ENCODE data around the gene POMT2. TPM values are rescaled to one million over a fixed set of nuclear protein-coding genes. Genes with fewer than 3 reads are reported as not detected.

The POMT2 gene
- total RNA-seq, 1 experiment from 2014 or later = 30.4 TPM

GRCh38 chr14:77275601-77276017, 45.1 kb downstream of the POMT2 start:
- H3K4me3 ChIP-seq (ENCODE audit: low read depth, low read length) = no peak overlapping the region
- H3K27me3 ChIP-seq (replicated peaks; ENCODE audit: control insufficient read depth, insufficient read depth, low read length) = no peaks in the 10 kb centered on the region
- BruUV-seq (replicated peaks) = no TSS peak
- ChIA-PET CTCF (no interaction called here), POLR2A (no interaction called here)
- H3K4me3 Mint-ChIP-seq (ENCODE audit: unreplicated experiment) = no peak overlapping the region
- no peaks in the 10 kb centered on the region for H3K4me1 ChIP-seq
- no peak overlapping the region for H3K27ac Mint-ChIP-seq (ENCODE audit: unreplicated experiment)
- no peaks in the 10 kb centered on the region for H3K4me1 Mint-ChIP-seq (ENCODE audit: low read depth, unreplicated experiment)
- no peaks in the 10 kb centered on the region for H3K9me3 Mint-ChIP-seq (ENCODE audit: unreplicated experiment)
- no peak for DNase-seq
- intact Hi-C loops (cut with micrococcal nuclease; ENCODE audit: unreplicated experiment) = no loop called here
- no peaks in the 10 kb centered on the region for H3K9me3 ChIP-seq
- no peaks in the 10 kb centered on the region for H3K36me3 ChIP-seq (ENCODE audit: control insufficient read depth, insufficient read depth, low read length)
- H3K36me3 Mint-ChIP-seq (ENCODE audit: insufficient read depth, unreplicated experiment) = no peaks in the 10 kb centered on the region
- TF ChIP-seq CTCF (IDR thresholded peaks at IDR 0.05; ENCODE audit: insufficient read depth in 1 of 2, low read depth in 1 of 2, low read length in 1 of 2, severe bottlenecking in 1 of 2, unreplicated experiment in 1 of 2) = no peak
- H3K27me3 Mint-ChIP-seq (ENCODE audit: insufficient read depth, unreplicated experiment) = no peaks in the 10 kb centered on the region

DNA sequence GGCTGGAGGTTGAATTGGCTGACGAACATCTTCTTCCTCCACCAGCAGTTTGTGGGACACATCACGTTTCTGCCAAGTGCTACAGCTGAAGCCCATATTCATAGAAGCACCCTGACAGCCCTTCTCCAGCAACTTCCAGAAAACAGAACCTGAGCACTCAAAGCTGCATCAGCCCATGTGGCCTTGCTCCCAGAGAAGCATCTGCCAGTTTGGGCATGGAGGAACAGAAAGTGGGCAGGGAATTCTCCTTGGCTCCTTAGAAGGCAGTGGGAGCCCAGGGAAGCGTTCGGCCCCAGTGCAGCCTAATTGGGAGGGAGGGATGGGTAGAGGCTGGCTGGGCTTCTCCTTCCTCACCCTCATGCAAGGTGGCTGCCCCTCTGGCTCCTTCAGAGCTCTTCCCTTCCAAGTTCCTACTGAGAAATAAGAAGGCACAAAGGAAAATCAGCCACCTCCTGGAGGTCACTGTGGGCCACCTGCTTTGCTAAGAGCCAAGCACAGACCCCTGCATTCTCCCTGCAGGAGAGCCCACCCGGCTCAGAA, 45.6 kb downstream of the POMT2 start:
- Histone ChIP-seq H3K4me1 (no peaks in the 10 kb centered on the region), H3K36me3 (ENCODE audit: control insufficient read depth, insufficient read depth, low read length) (no peaks in the 10 kb centered on the region), H3K27me3 (replicated peaks; ENCODE audit: control insufficient read depth, insufficient read depth, low read length) (no peaks in the 10 kb centered on the region), H3K4me3 (ENCODE audit: low read depth, low read length) (no peak overlapping the region), H3K9me3 (no peaks in the 10 kb centered on the region)
- BruUV-seq (replicated peaks) = no TSS peak
- Mint-ChIP-seq H3K9me3 (ENCODE audit: unreplicated experiment) (no peaks in the 10 kb centered on the region), H3K4me1 (ENCODE audit: low read depth, unreplicated experiment) (no peaks in the 10 kb centered on the region), H3K27ac (ENCODE audit: unreplicated experiment) (no peak overlapping the region), H3K36me3 (ENCODE audit: insufficient read depth, unreplicated experiment) (no peaks in the 10 kb centered on the region), H3K4me3 (ENCODE audit: unreplicated experiment) (no peak overlapping the region), H3K27me3 (ENCODE audit: insufficient read depth, unreplicated experiment) (no peaks in the 10 kb centered on the region)
- TF ChIP-seq CTCF (IDR thresholded peaks at IDR 0.05; ENCODE audit: insufficient read depth in 1 of 2, low read depth in 1 of 2, low read length in 1 of 2, severe bottlenecking in 1 of 2, unreplicated experiment in 1 of 2) = no peak
- intact Hi-C loops (cut with micrococcal nuclease; ENCODE audit: unreplicated experiment) = no loop called here
- ChIA-PET CTCF (no interaction called here), POLR2A (interaction anchor here (0.6 kb wide), 1 partner anchor 266 kb away, joined by 3 read pairs; no protein-coding TSS in a partner anchor)
- no peak for DNase-seq

DNA sequence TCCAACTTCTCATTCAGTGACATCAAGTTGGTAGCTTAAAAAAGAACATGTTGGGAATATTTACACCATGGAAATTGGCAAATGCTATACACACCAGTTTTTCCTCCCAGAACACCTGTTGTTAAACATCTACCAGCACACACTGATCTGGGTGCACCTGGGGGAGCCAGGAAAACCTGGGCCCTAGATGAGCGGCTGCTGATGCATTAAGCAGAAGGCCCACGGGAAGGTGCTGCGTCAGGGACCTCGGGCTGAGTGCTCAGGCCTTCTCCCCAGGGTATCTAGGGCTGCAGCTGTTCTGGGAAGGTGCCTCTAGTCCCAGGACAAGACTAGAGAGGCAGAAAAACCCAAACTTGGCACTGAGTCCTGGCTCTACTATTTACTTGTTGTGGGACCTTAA, 46.9 kb downstream of the POMT2 start:
- BruUV-seq (replicated peaks) = no TSS peak
- Histone ChIP-seq H3K27me3 (replicated peaks; ENCODE audit: control insufficient read depth, insufficient read depth, low read length) (no peaks in the 10 kb centered on the region), H3K4me1 (no peaks in the 10 kb centered on the region), H3K9me3 (no peaks in the 10 kb centered on the region), H3K4me3 (ENCODE audit: low read depth, low read length) (no peak overlapping the region), H3K36me3 (ENCODE audit: control insufficient read depth, insufficient read depth, low read length) (no peaks in the 10 kb centered on the region)
- Mint-ChIP-seq H3K4me3 (ENCODE audit: unreplicated experiment) (no peak overlapping the region), H3K36me3 (ENCODE audit: insufficient read depth, unreplicated experiment) (no peaks in the 10 kb centered on the region), H3K9me3 (ENCODE audit: unreplicated experiment) (no peaks in the 10 kb centered on the region), H3K27ac (ENCODE audit: unreplicated experiment) (no peak overlapping the region), H3K27me3 (ENCODE audit: insufficient read depth, unreplicated experiment) (no peaks in the 10 kb centered on the region), H3K4me1 (ENCODE audit: low read depth, unreplicated experiment) (no peaks in the 10 kb centered on the region)
- ChIA-PET CTCF (no interaction called here), POLR2A (no interaction called here)
- DNase-seq = no peak
- no peak for TF ChIP-seq CTCF (IDR thresholded peaks at IDR 0.05; ENCODE audit: insufficient read depth in 1 of 2, low read depth in 1 of 2, low read length in 1 of 2, severe bottlenecking in 1 of 2, unreplicated experiment in 1 of 2)
- intact Hi-C loops (cut with micrococcal nuclease; ENCODE audit: unreplicated experiment) = no loop called here
